NCI-H1417 treated with DMSO at 0.1 percent for 48 hours (cell line): ENCODE data around the gene OR52N1.

Source experiments
- DNase-seq: peaks from one replicate; lab custom pipeline; 2025; lab: John Stamatoyannopoulos, UW

OR52N1 gene

DNA sequence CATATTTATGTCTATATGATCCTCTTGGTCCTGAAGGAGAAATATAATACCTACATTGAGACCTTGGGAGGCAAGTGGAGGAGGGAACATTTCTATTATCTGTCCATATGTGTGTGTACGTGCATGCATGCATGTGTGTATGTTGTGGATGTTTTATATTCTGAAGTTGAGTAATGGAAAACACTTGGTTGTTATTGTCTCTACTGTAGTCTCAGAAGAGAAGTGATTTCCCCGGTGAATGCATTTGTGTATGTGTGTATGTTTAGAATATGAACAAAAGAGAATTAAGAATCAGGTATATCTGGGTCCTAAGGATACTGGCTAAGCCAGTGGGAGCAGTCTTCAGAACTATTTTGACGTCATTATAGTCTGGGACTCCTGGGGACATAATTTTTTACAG is at the start of gene OR52N1:
OR52N1 (minus strand) TSS at position 101 of the 400 bp plus-strand sequence. CDS start 2,449 bp downstream, outside the sequence.
- no peak for DNase-seq

- no peak for DNase-seq
These were observed 46.6 kb upstream of the OR52N1 start for GRCh38 chr11:5837695-5838094.

DNA sequence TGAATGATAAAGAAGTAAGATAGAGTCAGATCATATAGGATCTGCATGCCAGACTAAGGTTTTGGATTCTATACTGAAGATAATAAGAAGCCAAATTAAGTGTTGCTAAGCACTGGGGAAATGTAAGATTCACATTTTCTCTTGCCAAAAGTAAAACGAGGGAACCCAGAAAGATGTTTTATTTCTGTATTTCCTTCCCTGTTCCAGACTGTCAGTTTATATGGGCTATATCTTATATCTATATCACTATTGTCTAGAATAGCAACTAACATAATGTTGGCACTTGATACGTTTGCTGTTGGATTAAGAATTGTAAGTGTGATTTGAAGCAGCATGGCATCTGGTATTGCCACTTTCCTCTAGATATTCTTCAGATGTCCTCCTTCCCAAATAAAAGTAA is 42.4 kb upstream of the OR52N1 start:
- no peak for DNase-seq

GRCh38 chr11:5831196-5831829 is 40.2 kb upstream of the OR52N1 start:
- no peak for DNase-seq

GRCh38 chr11:5818245-5818886 is 27.3 kb upstream of the OR52N1 start:
- DNase-seq: no peak

- DNase-seq: no peak
These were observed 24.5 kb upstream of the OR52N1 start for GRCh38 chr11:5815534-5815933.

- DNase-seq: no peak
These were observed 19.1 kb upstream of the OR52N1 start for GRCh38 chr11:5809905-5810795.

GRCh38 chr11:5809122-5809519 is 18.1 kb upstream of the OR52N1 start:
- DNase-seq: no peak

GRCh38 chr11:5808500-5809121 is 17.5 kb upstream of the OR52N1 start, which contains the start of gene OR52N2:
Gene OR52N2, plus strand, starts transcription at chr11:5808924. Its CDS starts 11,412 bp downstream, at chr11:5820336.
- no peak for DNase-seq

- no peak for DNase-seq
These were observed 16.5 kb upstream of the OR52N1 start for GRCh38 chr11:5807580-5807979.

DNA sequence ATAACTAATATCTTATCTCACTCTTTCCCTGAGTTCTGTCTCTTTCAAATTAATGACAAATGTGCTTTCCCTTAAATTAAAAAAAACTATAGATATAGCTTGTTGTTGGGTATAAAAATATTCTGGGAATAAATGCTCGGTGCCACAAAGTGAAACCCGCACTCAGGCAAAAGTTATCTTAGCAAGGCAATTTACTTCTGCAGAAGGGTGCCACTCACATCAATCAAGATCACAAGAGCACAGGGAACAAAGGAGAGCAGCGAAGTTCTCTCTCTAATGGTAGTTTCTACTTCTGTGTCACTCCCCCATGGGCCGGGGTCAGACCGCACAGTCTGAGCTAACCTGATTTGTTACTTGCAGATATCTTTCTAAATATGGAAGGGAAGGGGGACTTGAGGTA is 12.9 kb upstream of the OR52N1 start:
- DNase-seq: no peak

DNA sequence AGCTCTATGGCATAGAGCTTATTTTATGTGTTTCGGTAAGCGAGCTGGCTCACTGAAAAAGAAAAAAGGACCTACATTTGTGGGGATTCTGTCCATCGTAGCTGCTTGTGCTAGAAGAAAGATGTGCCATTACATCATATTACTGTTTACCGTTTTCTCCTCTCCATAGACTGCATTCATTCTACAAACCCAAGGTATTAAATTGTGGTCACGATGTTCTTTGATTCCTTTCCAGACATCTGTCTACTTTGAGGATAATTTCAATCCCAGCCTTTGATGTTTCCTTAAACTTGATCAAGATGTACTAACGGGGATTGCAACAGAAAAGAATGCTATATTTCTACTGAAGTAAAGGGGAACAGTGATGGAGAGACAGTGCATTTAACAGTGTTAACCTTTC is 5.5 kb upstream of the OR52N1 start:
- DNase-seq: no peak

- no peak for DNase-seq
These were observed 7.8 kb downstream of the OR52N1 start, which contains the start of gene OR52N5 for GRCh38 chr11:5783255-5783654. Gene OR52N5, minus strand, starts transcription at chr11:5783355. Its CDS starts 4,721 bp downstream, at chr11:5778634.

DNA sequence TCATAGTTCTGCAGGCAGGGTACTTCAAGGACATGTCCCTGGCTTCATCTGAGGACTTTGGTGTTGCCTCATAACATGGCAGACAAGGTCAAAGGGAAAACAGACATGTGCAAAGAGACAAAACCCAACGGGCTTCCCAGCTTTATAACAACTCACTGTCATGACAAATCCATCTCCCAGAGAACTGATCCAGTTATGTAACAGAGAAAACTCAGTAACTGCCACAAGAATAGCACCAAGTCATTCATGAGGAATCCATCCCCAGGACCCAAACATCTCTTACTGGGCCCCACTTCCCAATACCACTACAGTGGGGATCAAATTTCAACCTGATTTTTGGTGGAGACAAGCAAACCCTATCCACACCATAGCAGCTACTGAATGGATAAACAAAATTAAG is 24.0 kb downstream of the OR52N1 start:
- DNase-seq: no peak

- no peak for DNase-seq
These were observed 37.1 kb downstream of the OR52N1 start, which contains the start of gene OR52N4 for GRCh38 chr11:5753943-5754342. Gene OR52N4, plus strand, starts transcription at chr11:5754243. Its CDS starts 498 bp downstream, at chr11:5754741.

- no peak for DNase-seq
These were observed 41.2 kb downstream of the OR52N1 start for GRCh38 chr11:5749836-5750235.

GRCh38 chr11:5746614-5747013 is 44.5 kb downstream of the OR52N1 start:
- DNase-seq: no peak

DNA sequence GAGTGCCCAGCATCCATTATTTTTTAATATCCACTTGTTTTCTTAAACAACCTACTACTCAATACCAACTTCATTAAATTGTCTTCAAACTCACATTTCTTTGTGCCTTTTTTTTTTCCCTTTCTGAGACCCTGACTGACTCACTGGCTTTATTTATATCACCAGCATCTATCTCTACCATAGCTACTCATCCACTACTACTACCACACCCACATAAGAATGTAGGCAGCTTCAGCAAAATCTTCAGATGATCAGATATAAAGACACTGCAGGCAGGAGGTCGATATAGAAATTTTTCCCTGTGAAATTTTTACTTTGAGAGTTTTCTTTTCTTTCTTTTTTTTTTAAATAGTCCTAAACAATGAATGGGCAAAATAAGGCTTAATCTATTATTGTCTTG is 52.6 kb downstream of the OR52N1 start:
- DNase-seq: no peak

DNA sequence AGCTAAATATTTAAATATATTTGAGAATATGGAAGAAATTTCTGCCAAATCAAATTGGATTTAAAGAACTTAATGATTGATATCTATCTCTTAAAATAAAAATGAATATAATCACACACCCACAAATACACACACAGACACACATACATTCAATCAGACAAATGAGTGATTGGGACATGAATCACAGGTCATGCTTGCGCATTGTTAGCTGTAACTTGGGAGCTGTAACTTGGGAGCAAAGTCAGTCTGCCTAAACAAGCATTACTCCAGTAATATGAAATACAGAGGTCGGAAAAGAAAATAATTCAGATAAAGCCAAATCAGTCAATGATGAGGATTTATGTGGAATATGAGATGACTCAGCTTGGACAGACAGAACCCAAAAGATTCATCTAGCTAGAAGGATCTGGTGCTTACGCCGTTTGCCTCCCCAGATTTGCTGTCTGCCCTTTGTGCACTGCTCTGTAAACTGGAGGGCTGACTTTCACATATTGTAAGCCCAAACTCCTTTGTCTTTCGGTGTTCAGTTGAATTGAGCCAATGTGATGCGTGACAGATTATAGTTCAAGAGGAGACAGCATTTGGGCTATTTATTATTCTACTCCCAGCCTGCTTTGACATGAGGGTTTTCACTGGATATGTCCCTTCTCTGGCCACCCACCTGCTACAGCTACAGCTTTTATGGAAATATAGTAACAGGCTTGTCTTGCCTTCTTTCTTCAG is 53.2 kb downstream of the OR52N1 start:
- DNase-seq: no peak

DNA sequence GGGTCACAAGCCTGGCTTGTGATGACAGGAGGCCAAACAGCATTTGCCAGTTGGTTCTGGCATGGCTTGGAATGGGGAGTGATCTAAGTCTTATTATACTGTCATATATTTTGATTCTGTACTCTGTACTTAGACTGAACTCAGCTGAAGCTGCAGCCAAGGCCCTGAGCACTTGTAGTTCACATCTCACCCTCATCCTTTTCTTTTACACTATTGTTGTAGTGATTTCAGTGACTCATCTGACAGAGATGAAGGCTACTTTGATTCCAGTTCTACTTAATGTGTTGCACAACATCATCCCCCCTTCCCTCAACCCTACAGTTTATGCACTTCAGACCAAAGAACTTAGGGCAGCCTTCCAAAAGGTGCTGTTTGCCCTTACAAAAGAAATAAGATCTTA is 54.0 kb downstream of the OR52N1 start:
- DNase-seq: no peak
